Body of pancreas (tissue), 4 donors: ENCODE measurements around the gene ETDC. TPM values are rescaled to one million over a fixed set of nuclear protein-coding genes. Genes with fewer than 3 reads are reported as not detected.
"Not testable (repeated sequence)": the region's sequence is repeated elsewhere in the genome, so short reads cannot be mapped to it uniquely, and the experiment has no call there.

ENCODE experiments used
- ATAC-seq: fragments of 150-250 bp; one replicate; pipeline ENCODE4 v1.9.1; 2016
- DNase-seq, 4 donors: peaks; one replicate each; pipeline ENCODE4 v3.0.0-alpha.2; 2019
- H3K27ac ChIP-seq, 4 donors: fragments of 200-600 bp; sonication (generic); 1 replicate in 3 of 4; 2 replicates in 1 of 4; pipeline versions ENCODE4 v1.5.1 to v1.6.1; 2016 to 2019; ENCODE audit warnings: mild to moderate bottlenecking in 1 of 4, mixed read lengths in 1 of 4, moderate library complexity in 1 of 4
- H3K27me3 ChIP-seq, 2 donors: fragments of 200-600 bp; sonication (generic); one replicate each; pipeline ENCODE4 v1.6.0; 2016; ENCODE audit warnings: mild to moderate bottlenecking in 1 of 2
- H3K36me3 ChIP-seq, 2 donors: fragments of 200-600 bp; sonication (generic); replicated peaks in 1 of 2; 2 replicates each; pipeline ENCODE4 v1.5.1; 2016; ENCODE audit warnings: low read depth in 2 of 2; ENCODE audit not compliant: insufficient read depth in 1 of 2
- H3K4me1 ChIP-seq: fragments of 200-600 bp; sonication (generic); one replicate; pipeline ENCODE4 v1.6.0; 2016
- H3K4me3 ChIP-seq, 2 donors: fragments of 200-600 bp; sonication (generic); 1 replicate in 1 of 2; 2 replicates in 1 of 2; pipeline ENCODE4 v1.5.1; 2016 to 2019
- H3K9me3 ChIP-seq, 3 donors: fragments of 200-600 bp; sonication (generic); 1 replicate in 2 of 3; 2 replicates in 1 of 3; pipeline ENCODE4 v1.5.1; 2016
- POLR2A ChIP-seq, 3 donors: fragments of 450-650 bp; IDR thresholded peaks; one replicate each; pipeline ENCODE4 v1.6.1; 2016; ENCODE audit warnings: antibody characterized with exemption in 3 of 3, mild to moderate bottlenecking in 2 of 3
- WGBS, 2 donors: methylation state at CpG; one replicate each; pipeline ENCODE4 v1.1.5; 2017; 5-methylcytosine and 5-hydroxymethylcytosine counted together
- intact Hi-C: fragments of 100-400 bp; cut with DNase I; formaldehyde crosslinking; loops from one replicate; pipeline ENCODE4 v1.15.1; 2023
- total RNA-seq, 2 donors: library from RNA; depleted of rRNA; stranded (reverse); fragments of >200 nt; gene quantifications; one replicate each; pipeline ENCODE4 v1.1.0, GENCODE V29; 2016
- TF ChIP-seq, protein P1 (sequence below), 7 experiments: fragments of 450-650 bp in 4 of 7; fragments of 200-600 bp in 3 of 7; sonication (generic) in 3 of 7; IDR thresholded peaks; one replicate each; pipeline ENCODE4 v1.5.1; 2016 to 2019; ENCODE audit warnings: antibody characterized with exemption in 7 of 7

The ETDC gene
- not detected for total RNA-seq

DNA sequence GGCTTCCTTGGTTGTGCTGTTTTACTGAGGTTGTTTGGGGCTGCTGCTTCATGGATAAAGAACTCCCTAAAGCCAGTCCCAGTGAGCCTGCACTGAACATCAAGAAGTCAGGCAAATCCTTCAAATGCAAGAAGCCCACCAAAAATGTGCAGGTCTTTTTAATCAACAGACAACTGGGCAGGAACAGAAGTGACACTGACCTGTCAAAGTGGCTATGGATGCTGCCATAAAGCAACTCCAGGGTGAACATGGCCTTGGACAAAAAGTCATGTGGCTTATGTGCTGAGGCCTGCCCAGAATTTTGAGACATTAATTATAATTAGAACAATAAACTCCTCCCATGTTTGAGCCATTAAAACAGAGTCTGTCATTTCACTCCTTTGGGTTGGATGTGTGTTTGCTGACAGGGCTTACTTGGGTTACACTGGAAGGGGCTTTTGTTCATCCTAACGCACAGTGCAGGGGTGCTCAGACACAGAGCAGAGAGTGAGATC lies at the start of gene ETDC:
Gene ETDC, plus strand, starts transcription at position 51 of the 494 bp plus-strand sequence. Its CDS starts 0 bp downstream, at position 51.
- ATAC-seq, result no peak
- intact Hi-C loops, result no loop called here
- no peaks in the 10 kb centered on the region for H3K36me3 ChIP-seq

DNA sequence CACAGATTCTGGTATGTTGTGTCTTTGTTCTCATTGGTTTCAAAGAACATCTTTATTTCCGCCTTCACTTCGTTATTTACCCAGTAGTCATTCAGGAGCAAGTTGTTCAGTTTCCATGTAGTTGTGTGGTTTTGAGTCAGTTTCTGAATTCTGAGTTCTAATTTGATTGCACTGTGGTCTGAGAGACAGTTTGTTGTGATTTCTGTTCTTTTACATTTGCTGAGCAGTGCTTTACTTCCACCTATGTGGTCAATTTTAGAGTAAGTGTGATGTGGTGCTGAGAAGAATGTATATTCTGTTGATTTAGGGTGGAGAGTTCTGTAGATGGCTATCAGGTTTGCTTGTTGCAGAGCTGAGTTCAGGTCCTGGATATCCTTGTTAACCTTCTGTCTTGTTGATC lies 48.3 kb upstream of the ETDC start:
- H3K27me3 ChIP-seq, DNase-seq, ATAC-seq, H3K27ac ChIP-seq, H3K9me3 ChIP-seq, intact Hi-C loops, H3K4me3 ChIP-seq, H3K4me1 ChIP-seq, H3K36me3 ChIP-seq: not testable (repeated sequence)
- 80 to 90% methylated on average over 2 of the region's 2 CpGs for WGBS, 2 donors

More for the DNA sequence above, at the start of gene ETDC:
- DNase-seq, result no peak
- Histone ChIP-seq H3K4me3 (no peak within 1 kb of the TSS), H3K4me1 (no peaks in the 10 kb centered on the region), H3K9me3 (no peaks in the 10 kb centered on the region), H3K27me3 (no peaks in the 10 kb centered on the region), H3K27ac (no peak within 1 kb of the TSS)
- WGBS, 2 donors, result 87 to 100% methylated on average over 1 of the region's 1 CpG
- TF ChIP-seq, protein P1, sequence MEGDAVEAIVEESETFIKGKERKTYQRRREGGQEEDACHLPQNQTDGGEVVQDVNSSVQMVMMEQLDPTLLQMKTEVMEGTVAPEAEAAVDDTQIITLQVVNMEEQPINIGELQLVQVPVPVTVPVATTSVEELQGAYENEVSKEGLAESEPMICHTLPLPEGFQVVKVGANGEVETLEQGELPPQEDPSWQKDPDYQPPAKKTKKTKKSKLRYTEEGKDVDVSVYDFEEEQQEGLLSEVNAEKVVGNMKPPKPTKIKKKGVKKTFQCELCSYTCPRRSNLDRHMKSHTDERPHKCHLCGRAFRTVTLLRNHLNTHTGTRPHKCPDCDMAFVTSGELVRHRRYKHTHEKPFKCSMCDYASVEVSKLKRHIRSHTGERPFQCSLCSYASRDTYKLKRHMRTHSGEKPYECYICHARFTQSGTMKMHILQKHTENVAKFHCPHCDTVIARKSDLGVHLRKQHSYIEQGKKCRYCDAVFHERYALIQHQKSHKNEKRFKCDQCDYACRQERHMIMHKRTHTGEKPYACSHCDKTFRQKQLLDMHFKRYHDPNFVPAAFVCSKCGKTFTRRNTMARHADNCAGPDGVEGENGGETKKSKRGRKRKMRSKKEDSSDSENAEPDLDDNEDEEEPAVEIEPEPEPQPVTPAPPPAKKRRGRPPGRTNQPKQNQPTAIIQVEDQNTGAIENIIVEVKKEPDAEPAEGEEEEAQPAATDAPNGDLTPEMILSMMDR (IDR thresholded peaks at IDR 0.05), result no peak
- no peak for TF ChIP-seq POLR2A (IDR thresholded peaks at IDR 0.05)

DNA sequence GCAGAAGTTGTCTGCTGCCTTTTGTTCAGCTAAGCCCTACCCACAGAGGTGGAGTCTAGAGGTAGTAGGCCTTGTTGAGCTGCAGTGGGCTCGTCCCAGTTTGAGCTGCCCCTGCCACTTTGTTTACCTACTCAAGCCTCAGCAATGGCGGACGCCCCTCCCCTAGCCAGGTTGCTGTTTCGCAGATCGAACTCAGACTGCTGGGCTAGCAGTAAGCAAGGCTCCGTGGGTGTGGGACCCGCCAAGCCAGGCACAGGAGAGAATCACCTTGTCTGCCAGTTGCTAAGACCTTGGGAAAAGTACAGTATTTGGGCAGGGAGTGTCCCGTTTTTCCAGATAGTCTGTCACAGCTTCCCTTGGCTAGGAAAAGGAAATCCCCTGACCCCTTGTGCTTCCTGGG lies 45.9 kb upstream of the ETDC start:
- H3K4me3 ChIP-seq, H3K9me3 ChIP-seq, H3K4me1 ChIP-seq, intact Hi-C loops, H3K27ac ChIP-seq, H3K27me3 ChIP-seq, DNase-seq, H3K36me3 ChIP-seq, ATAC-seq: not testable (repeated sequence)
- 87 to 100% methylated on average over 1 to 7 of the region's 8 CpGs for WGBS, 2 donors

DNA sequence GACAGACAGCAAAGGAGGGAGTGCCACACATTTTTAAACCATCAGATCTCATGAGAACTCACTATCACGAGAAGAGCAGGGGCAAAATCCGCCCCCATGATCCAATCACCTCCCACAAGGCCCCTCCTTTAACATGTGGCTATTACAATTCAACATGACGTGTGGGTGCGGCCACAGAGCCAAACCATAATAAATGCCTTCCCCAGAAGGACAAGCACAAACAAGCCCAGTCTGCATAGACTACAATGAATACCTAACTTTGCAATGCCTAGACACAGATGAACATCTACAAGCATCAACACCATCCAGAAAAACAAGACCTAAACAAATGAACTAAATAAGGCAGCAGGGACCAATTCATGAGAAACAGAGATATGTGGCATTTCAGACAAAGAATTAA lies 45.1 kb upstream of the ETDC start:
- no peaks in the 10 kb centered on the region for H3K27me3 ChIP-seq
- no peaks in the 10 kb centered on the region for H3K36me3 ChIP-seq
- no peak overlapping the region for H3K27ac ChIP-seq
- no peak for TF ChIP-seq POLR2A (IDR thresholded peaks at IDR 0.05)
- TF ChIP-seq, protein P1 (IDR thresholded peaks at IDR 0.05), result no peak
- H3K4me1 ChIP-seq, result no peaks in the 10 kb centered on the region
- intact Hi-C loops, result no loop called here
- no peak overlapping the region for H3K4me3 ChIP-seq
- ATAC-seq (no peak), DNase-seq (no peak)
- no peaks in the 10 kb centered on the region for H3K9me3 ChIP-seq
- WGBS, 2 donors, result 91 to 92% methylated on average over 3 to 4 of the region's 4 CpGs

DNA sequence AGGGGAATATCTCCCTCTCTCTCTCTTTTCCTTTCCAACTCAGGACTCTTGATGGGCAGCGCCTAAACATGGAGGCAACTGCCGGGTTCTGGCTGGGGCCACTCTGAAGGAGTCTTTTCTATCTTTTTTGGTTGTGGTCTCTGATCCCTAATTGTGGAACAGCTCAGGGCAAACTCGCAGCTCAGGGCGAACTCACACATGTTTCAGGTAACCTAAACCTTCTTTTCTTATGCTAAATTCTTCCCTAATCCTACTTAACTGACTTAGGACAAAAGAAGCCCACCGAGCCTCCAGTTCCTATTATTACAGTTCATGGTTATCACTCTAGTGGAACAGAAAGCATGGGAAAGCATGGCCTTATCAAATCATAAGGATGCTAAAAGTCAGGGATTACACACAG lies 36.1 kb upstream of the ETDC start:
- 75 to 85% methylated on average over 4 to 5 of the region's 5 CpGs for WGBS, 2 donors
- Histone ChIP-seq H3K36me3 (no peaks in the 10 kb centered on the region), H3K27ac (no peak overlapping the region), H3K9me3 (no peaks in the 10 kb centered on the region), H3K4me1 (no peaks in the 10 kb centered on the region), H3K27me3 (no peaks in the 10 kb centered on the region), H3K4me3 (no peak overlapping the region)
- no peak for DNase-seq
- intact Hi-C loops, result no loop called here
- no peak for ATAC-seq
- TF ChIP-seq, protein P1 (IDR thresholded peaks at IDR 0.05), result no peak
- no peak for TF ChIP-seq POLR2A (IDR thresholded peaks at IDR 0.05)

DNA sequence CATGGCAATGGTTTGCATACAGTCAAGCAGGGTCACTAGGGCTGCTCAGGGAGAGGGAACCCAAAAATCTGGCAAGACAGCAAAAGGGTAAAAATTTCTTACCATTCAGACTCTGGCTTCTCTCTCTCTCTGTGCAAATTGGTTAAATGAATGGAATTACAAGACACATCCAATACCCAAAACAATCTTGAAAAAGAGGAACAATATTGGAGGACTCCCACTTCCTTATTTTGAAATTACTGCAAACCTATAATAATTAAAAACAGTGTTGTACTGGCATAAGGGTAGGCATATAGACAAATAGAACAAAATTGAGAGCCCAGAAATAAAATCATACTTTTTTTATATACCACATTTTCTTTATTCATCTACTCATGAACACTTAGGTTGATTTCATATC lies 33.3 kb upstream of the ETDC start:
- DNase-seq, result no peak
- Histone ChIP-seq H3K9me3 (no peaks in the 10 kb centered on the region), H3K27ac (no peak overlapping the region), H3K36me3 (no peaks in the 10 kb centered on the region), H3K4me3 (no peak overlapping the region), H3K4me1 (no peaks in the 10 kb centered on the region), H3K27me3 (no peaks in the 10 kb centered on the region)
- TF ChIP-seq, protein P1 (IDR thresholded peaks at IDR 0.05), result no peak
- TF ChIP-seq POLR2A (IDR thresholded peaks at IDR 0.05), result no peak
- no peak for ATAC-seq
- intact Hi-C loops, result no loop called here
